ENCODE measurements around the gene C5orf22.

DNA sequence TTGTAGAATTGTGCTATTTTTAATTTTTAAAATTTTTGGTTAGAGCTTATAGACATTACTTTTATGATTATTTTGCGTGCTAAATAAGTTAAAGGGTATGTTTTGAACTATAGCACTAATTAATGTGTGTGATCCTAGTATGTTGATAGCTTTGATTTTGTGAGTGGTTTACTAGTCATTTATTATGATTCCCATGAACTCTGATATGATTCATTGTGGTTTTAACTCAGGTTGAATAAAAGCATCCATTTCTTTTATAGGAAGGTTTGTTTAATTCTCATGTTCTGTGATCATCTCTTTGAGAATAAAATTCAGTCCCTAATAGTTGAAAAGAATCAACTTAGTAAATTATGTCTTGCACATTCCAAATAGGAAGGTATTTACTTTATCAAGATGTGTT is 22.5 kb downstream of the C5orf22 start:
- TF ChIP-seq, protein P1, sequence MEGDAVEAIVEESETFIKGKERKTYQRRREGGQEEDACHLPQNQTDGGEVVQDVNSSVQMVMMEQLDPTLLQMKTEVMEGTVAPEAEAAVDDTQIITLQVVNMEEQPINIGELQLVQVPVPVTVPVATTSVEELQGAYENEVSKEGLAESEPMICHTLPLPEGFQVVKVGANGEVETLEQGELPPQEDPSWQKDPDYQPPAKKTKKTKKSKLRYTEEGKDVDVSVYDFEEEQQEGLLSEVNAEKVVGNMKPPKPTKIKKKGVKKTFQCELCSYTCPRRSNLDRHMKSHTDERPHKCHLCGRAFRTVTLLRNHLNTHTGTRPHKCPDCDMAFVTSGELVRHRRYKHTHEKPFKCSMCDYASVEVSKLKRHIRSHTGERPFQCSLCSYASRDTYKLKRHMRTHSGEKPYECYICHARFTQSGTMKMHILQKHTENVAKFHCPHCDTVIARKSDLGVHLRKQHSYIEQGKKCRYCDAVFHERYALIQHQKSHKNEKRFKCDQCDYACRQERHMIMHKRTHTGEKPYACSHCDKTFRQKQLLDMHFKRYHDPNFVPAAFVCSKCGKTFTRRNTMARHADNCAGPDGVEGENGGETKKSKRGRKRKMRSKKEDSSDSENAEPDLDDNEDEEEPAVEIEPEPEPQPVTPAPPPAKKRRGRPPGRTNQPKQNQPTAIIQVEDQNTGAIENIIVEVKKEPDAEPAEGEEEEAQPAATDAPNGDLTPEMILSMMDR (IDR thresholded peaks at IDR 0.05), result no peak
- no peak for TF ChIP-seq POLR2A (IDR thresholded peaks at IDR 0.05)
